ENCODE results near the gene OR2AE1.
A peak's percentile ranks its signal among the peaks of the same experiment; 100 is the strongest.

The OR2AE1 gene, protein sequence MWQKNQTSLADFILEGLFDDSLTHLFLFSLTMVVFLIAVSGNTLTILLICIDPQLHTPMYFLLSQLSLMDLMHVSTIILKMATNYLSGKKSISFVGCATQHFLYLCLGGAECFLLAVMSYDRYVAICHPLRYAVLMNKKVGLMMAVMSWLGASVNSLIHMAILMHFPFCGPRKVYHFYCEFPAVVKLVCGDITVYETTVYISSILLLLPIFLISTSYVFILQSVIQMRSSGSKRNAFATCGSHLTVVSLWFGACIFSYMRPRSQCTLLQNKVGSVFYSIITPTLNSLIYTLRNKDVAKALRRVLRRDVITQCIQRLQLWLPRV

DNA sequence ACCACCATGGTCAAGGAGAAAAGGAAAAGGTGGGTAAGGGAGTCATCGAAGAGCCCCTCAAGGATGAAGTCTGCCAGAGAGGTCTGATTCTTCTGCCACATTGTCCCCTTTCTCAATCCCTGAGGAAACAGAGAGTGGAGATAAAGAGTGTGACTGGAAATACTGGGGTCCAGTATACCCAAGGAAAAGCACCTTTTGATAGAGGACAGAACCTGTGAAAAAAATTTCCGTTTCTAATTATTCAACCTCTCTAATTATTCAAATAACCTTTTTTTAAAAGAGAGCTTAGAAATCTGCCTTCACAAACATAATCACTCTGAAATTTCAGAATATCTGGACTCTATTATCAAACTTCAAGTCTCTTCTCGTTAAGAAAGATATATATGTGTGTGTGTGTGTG is at the start of gene OR2AE1:
OR2AE1 (minus strand) TSS at position 101 of the 400 bp plus-strand sequence; CDS start at position 101, 0 bp downstream.
- Mint-ChIP-seq H3K9me3 (no peaks in the 10 kb centered on the region), H3K4me1 (ENCODE audit: low read depth) (peaks cover 2% of the 10 kb centered on the region), H3K27ac (no peak within 1 kb of the TSS)

DNA sequence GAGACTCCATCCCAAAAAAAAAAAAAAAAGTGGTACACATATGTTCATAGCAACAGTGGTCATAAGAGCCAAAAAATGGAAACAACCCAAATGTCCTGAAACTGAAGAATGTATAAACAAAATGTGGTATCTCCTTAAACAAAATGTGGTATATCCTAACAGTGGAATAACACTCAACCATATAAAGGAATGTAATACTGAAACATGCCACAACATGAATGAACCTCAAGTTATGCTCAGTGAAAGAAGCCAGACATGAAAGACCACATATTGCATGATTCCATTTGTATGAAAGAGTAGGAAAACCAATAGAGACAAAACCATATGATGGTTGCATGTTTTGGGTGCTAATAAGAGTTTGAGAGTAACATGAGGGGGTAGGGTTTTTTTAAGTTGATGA is 49.5 kb upstream of the OR2AE1 start:
- H3K27ac Mint-ChIP-seq: no peak overlapping the region
- H3K36me3 Mint-ChIP-seq (ENCODE audit: low read depth): peaks cover 4% of the 10 kb centered on the region
- no peaks in the 10 kb centered on the region for H3K9me3 Mint-ChIP-seq
- H3K4me3 Mint-ChIP-seq: no peak overlapping the region
- peaks cover 20% of the 10 kb centered on the region for H3K4me1 Mint-ChIP-seq (ENCODE audit: low read depth)
- H3K27me3 Mint-ChIP-seq (ENCODE audit: low read depth): peaks cover 32% of the 10 kb centered on the region

More for the DNA sequence above, at the start of gene OR2AE1:
- Mint-ChIP-seq H3K36me3 (ENCODE audit: low read depth) (no peaks in the 10 kb centered on the region), H3K4me3 (no peak within 1 kb of the TSS), H3K27me3 (ENCODE audit: low read depth) (no peaks in the 10 kb centered on the region)

DNA sequence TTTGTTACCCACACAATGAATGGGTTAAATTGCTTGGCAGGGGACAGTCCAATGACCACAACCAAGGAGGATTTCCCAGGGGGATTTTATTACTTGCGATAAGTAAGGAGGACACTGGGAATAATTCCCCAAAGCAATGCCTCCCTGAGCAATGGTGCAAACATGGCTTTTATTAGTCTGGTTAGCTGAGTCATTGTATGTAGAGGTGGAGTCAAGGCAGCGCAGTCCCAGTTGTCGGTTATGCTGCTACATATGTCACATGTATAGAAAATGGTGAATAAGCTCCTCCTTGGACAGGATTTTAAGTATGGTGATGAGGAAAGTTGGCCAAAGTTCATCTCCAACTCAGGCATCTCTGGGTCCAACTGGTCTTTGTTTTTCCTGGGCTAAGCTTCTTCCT is 46.4 kb upstream of the OR2AE1 start:
- Mint-ChIP-seq H3K9me3 (no peaks in the 10 kb centered on the region), H3K4me3 (no peak overlapping the region), H3K36me3 (ENCODE audit: low read depth) (peaks cover 9% of the 10 kb centered on the region), H3K27ac (no peak overlapping the region), H3K4me1 (ENCODE audit: low read depth) (peaks cover 9% of the 10 kb centered on the region), H3K27me3 (ENCODE audit: low read depth) (peaks cover 24% of the 10 kb centered on the region)

DNA sequence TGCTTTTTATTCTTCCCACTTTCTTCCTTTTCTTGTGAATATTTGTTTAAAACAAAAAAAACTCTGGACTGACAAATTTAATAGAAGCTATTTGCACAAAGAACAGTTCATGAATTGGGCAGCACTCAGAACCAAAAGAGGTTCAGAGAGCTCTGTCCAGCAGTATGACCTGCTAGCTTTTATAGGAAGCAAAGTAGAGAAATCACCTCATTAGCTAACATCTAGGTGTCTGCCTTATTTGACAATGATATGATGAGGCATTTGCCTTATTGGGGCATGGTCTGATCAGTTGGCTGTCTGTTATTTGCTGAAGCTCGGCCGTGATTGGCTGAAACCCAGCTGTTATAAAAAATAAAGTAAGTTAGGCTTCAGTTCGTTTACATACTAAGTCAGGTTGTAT is 43.3 kb upstream of the OR2AE1 start:
- Mint-ChIP-seq H3K4me1 (ENCODE audit: low read depth) (peaks cover 28% of the 10 kb centered on the region), H3K36me3 (ENCODE audit: low read depth) (peaks cover 25% of the 10 kb centered on the region), H3K4me3 (peak overlapping the region; percentile 91), H3K9me3 (no peaks in the 10 kb centered on the region), H3K27ac (peak overlapping the region; percentile 89), H3K27me3 (ENCODE audit: low read depth) (peaks cover 4% of the 10 kb centered on the region)

DNA sequence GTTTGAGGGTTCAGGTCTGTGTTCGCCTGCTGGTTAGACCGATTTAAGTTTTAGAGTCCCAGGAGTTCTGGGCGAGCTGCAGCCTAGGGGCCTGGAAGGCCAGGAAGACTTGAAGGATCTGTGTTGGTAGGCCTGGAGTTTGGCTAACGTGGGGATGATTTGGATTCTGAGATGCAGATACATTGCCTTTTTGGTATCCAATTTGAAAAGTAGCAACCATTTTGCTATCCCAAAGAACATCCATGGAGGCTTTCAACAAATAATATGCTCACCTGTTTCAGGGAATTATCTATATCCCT is 42.9 kb upstream of the OR2AE1 start:
- H3K4me1 Mint-ChIP-seq (ENCODE audit: low read depth): peaks cover 30% of the 10 kb centered on the region
- peak overlapping the region; percentile 91 for H3K4me3 Mint-ChIP-seq
- no peaks in the 10 kb centered on the region for H3K9me3 Mint-ChIP-seq
- peaks cover 3% of the 10 kb centered on the region for H3K27me3 Mint-ChIP-seq (ENCODE audit: low read depth)
- H3K27ac Mint-ChIP-seq: peak overlapping the region; percentile 89
- H3K36me3 Mint-ChIP-seq (ENCODE audit: low read depth): peaks cover 25% of the 10 kb centered on the region

DNA sequence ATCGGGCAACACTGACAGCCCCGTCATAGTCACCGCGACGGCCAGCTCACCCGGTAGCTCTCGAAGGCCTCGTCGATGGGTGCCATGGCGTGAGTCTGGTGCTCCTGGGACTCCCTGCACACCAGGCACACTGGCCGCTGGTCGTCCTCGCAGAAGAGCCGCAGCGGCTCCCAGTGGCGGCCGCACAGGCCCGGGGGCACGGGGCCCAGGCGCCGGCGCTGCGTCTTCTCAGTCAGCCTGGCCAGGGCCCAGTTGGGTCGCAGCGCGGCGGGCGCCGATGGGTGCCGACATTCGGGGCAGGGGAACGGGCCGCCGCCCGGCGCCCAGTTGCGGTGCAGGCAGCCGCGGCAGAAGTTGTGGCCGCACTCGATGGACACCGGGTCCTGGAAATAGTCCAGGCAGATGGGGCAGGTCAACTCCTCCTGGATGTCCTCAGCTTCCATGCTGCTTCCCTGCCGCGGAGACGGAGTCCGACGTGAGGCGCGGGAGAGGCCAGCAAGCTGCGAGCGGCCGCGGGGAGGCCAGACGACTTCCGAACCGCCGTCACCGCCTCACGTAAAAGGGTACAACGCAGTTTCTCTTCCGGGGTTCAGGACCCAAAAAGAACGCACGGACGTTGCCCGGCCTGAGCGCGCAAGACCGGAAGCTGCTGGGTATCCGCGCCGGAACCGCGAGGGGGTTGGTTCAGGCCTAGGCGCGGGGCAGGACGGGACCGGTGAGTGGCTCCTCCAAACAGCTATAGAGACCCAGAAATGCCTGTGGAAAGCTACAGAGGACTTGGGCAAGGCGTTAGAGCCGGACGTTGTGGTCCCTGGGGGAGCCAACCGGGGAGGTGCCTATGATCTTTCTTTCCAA is 42.4 kb upstream of the OR2AE1 start, which contains the start of gene TRIM4:
TRIM4 (minus strand) TSS at position 572 of the 855 bp plus-strand sequence; CDS start at position 443, 129 bp downstream.
- Mint-ChIP-seq H3K27me3 (ENCODE audit: low read depth) (no peaks in the 10 kb centered on the region), H3K27ac (peak within 1 kb of the TSS; percentile 89), H3K36me3 (ENCODE audit: low read depth) (peaks cover 27% of the 10 kb centered on the region), H3K9me3 (no peaks in the 10 kb centered on the region), H3K4me3 (peak within 1 kb of the TSS; percentile 91), H3K4me1 (ENCODE audit: low read depth) (peaks cover 34% of the 10 kb centered on the region)

DNA sequence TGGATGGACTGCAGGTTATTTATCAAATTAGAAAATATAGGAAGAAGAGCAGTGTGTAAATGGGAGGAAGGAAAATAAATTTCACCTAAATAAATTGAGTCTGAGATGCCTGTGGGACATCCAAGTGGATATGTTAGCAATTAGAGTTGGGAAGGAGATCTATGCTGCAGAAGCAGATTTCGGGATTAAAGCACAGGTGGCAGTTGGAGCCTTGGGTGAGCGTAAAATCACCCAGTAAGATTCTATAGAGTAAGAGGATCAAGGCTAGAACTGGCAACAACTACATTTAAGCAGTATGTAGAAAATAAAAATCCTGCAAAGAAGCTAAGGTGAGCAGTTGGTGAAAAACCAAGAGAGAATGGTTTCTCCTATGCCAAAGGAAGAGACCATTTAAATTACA is 34.1 kb upstream of the OR2AE1 start:
- Mint-ChIP-seq H3K4me1 (ENCODE audit: low read depth) (peaks cover 19% of the 10 kb centered on the region), H3K9me3 (no peaks in the 10 kb centered on the region), H3K4me3 (no peak overlapping the region), H3K27ac (no peak overlapping the region), H3K36me3 (ENCODE audit: low read depth) (peaks cover 30% of the 10 kb centered on the region), H3K27me3 (ENCODE audit: low read depth) (no peaks in the 10 kb centered on the region)

DNA sequence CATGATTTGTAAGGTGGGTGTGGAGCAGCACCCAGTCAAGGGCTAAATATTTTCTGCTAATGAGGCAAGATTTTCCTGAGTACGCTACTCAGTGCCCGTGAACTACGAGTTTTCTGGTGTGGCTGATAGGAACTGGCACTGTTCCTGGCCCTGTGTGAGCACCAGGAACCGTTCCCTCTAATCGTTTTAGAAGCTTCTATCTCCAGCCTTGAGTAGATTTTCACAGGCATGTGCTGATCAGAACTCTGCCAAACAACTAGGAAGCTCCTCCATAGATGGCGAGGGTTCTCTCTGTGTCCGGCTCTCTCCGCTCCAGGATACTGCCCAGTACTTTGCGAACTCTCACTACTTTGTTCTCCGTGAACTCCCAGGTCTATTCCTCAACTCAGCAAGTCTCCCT is 24.7 kb upstream of the OR2AE1 start:
- Mint-ChIP-seq H3K36me3 (ENCODE audit: low read depth) (peaks cover 51% of the 10 kb centered on the region), H3K27me3 (ENCODE audit: low read depth) (no peaks in the 10 kb centered on the region), H3K4me3 (no peak overlapping the region), H3K27ac (no peak overlapping the region), H3K4me1 (ENCODE audit: low read depth) (peaks cover 9% of the 10 kb centered on the region), H3K9me3 (no peaks in the 10 kb centered on the region)

DNA sequence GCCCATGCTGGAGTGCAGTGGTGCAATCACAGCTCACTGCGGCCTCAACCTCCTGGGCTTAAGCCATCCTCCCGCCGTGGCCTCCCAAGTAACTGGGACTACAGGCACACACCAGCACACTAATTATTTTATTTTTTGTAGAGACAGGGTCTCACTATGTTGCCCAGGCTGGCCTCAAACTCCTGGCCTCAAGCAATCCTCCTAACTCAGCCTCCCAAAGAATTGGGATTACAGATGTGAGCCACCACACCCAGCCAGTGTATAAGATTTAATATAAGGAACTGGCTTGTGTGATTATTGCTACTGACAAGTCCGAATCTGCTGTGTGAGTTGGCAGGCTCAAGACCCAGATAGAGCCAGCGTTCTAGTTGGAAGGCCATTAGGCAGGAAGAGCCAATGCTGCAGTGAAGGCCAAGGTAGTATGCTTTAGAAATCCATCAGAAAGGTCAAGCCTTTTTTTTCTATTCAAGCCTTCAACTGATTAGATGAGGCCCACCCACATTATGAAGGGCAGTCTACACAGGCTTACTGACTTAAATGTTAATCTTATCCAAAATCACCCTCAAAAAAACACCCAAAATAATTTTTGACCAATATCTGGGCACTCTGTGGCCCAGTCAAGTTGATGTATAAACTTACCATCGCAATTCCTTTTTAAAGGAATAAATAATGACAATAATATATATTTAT is 23.1 kb upstream of the OR2AE1 start:
- Mint-ChIP-seq H3K4me3 (no peak overlapping the region), H3K27me3 (ENCODE audit: low read depth) (no peaks in the 10 kb centered on the region), H3K27ac (no peak overlapping the region), H3K4me1 (ENCODE audit: low read depth) (peaks cover 9% of the 10 kb centered on the region), H3K36me3 (ENCODE audit: low read depth) (peaks cover 51% of the 10 kb centered on the region), H3K9me3 (no peaks in the 10 kb centered on the region)

DNA sequence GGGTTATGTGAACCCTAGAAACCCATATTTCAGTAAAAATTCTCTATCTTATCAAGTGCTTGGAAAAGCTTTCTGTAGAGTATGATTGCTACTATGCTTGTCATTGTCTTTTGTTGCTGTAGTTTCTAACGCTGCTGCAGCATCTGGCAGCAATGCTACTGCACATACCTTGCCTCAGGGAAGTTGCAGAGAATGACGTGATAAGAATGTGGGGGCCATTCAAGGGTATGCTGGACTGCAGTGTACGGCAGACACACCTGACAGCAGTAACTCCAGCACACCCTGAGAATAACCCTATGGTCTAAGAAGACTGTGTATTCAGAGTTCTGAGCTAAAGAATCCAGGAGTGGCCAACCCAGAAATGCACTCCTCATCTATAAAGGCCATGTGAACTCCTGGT is 22.0 kb upstream of the OR2AE1 start:
- Mint-ChIP-seq H3K4me1 (ENCODE audit: low read depth) (peaks cover 9% of the 10 kb centered on the region), H3K9me3 (no peaks in the 10 kb centered on the region), H3K27ac (no peak overlapping the region), H3K36me3 (ENCODE audit: low read depth) (peaks cover 47% of the 10 kb centered on the region), H3K4me3 (no peak overlapping the region), H3K27me3 (ENCODE audit: low read depth) (no peaks in the 10 kb centered on the region)

DNA sequence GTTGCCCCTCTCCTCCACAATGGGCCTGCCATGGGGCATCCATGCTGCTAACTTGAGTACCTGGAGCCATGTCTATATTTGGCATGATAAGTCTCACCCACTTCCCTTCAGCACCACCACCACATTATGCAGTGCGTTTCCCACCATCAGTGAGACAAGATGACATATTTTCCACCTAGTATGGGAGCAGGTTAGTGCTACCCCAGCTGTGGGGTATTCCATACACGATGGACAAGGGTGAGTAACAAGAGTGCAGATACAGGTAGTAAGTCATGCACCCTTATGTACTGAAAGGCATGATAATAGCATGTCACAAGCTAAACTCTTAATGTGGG is 21.2 kb upstream of the OR2AE1 start:
- Mint-ChIP-seq H3K27me3 (ENCODE audit: low read depth) (no peaks in the 10 kb centered on the region), H3K36me3 (ENCODE audit: low read depth) (peaks cover 44% of the 10 kb centered on the region), H3K4me3 (no peak overlapping the region), H3K4me1 (ENCODE audit: low read depth) (peaks cover 9% of the 10 kb centered on the region), H3K9me3 (no peaks in the 10 kb centered on the region), H3K27ac (peak overlapping the region; percentile 21)

DNA sequence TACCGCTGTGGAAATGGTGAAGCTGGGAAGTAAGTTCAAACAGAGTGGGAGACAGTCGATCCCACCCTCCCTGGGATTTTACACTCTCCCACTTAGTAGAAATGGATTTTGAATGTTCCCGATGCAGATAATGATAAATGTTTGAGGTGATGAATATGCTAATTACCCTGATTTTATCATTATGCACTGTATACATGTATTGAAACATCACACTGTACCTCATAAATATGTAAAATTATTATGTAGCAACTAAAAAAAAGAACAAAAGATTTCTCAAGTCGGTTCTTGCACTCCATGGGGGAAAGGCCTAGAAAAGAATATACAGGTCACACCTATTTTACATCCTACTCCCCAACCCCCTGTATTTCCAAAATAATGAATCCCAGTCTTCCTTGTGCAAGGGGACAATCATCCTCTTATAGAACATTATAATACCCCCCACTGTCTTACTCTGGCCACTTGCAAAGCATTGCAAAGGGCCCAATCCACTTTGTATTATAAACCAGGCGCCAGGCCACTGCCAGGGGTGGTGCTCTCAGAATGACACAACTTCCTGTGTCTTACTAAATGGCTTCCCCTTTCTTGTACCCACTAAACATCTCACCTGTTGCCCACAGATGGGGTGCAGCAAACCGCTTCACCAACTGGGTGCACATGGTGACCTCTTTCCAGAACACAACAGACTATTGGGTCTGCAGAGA is 20.6 kb upstream of the OR2AE1 start:
- Mint-ChIP-seq H3K4me3 (no peak overlapping the region), H3K9me3 (no peaks in the 10 kb centered on the region), H3K27me3 (ENCODE audit: low read depth) (no peaks in the 10 kb centered on the region), H3K27ac (peak overlapping the region; percentile 21), H3K4me1 (ENCODE audit: low read depth) (peaks cover 9% of the 10 kb centered on the region), H3K36me3 (ENCODE audit: low read depth) (peaks cover 42% of the 10 kb centered on the region)

DNA sequence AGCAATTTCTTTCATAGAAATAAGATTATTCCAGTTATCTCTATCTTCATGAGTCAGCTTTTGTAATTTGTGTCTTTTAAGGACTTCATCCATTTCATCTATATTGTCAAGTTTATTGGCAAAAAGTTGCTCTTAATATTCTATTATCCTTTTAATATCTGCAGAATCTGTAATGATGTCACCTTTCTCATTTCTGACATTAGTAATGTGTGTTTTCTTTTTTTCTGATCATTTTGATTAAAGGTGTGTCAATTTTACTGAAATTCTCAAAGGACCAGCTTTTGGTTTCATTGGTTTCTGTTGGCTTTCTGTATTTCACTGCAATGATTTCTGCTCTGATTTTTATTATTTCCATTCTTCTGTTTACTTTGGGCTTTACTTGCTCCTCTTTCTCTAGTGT is 17.9 kb upstream of the OR2AE1 start:
- Mint-ChIP-seq H3K4me1 (ENCODE audit: low read depth) (peaks cover 9% of the 10 kb centered on the region), H3K27ac (no peak overlapping the region), H3K27me3 (ENCODE audit: low read depth) (no peaks in the 10 kb centered on the region), H3K4me3 (no peak overlapping the region), H3K9me3 (peaks cover 8% of the 10 kb centered on the region), H3K36me3 (ENCODE audit: low read depth) (peaks cover 47% of the 10 kb centered on the region)

DNA sequence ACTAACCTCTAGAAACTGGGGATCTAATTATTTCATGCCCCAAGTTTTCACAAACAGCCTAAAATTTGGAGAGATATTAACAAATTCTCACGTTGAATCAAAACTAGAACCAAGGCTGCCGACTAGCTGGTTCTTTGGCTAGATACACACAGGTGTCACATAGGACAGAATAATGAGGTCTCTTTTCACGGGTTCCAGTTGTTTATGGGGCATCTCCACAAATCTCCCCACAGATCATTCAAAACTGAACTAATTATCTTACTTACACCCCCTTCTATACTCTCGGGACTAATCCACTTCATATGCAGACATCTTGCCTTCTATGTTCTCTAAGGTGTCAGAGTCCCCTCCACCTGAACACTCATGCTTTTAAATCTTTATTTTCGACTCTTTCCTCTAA is 16.4 kb upstream of the OR2AE1 start:
- peaks cover 46% of the 10 kb centered on the region for H3K36me3 Mint-ChIP-seq (ENCODE audit: low read depth)
- peaks cover 6% of the 10 kb centered on the region for H3K4me1 Mint-ChIP-seq (ENCODE audit: low read depth)
- peaks cover 8% of the 10 kb centered on the region for H3K9me3 Mint-ChIP-seq
- H3K27ac Mint-ChIP-seq: no peak overlapping the region
- H3K4me3 Mint-ChIP-seq: no peak overlapping the region
- H3K27me3 Mint-ChIP-seq (ENCODE audit: low read depth): no peaks in the 10 kb centered on the region
